Stimulated activated naive CD4-positive, alpha-beta T cell (primary cell): ENCODE measurements around the gene OBSL1.

ENCODE experiments used
- DNase-seq, 6 experiments: peaks; one replicate each; lab custom pipeline; 2025; lab: John Stamatoyannopoulos, UW

Gene OBSL1

GRCh38 chr2:219571311-219572236 is at the start of gene OBSL1:
OBSL1 (minus strand) TSS chr2:219571539; CDS start chr2:219571232, 307 bp downstream.
- no peak for DNase-seq

- DNase-seq: no peak
These were observed 49.2 kb upstream of the OBSL1 start for GRCh38 chr2:219620546-219620945.

- no peak for DNase-seq
These were observed 47.9 kb upstream of the OBSL1 start for GRCh38 chr2:219619235-219619634.

GRCh38 chr2:219618733-219619122 is 47.4 kb upstream of the OBSL1 start:
- DNase-seq: no peak

GRCh38 chr2:219616550-219616949 is 45.2 kb upstream of the OBSL1 start:
- no peak for DNase-seq

- DNase-seq: no peak
These were observed 44.6 kb upstream of the OBSL1 start for GRCh38 chr2:219615894-219616293.

GRCh38 chr2:219615036-219615435 is 43.7 kb upstream of the OBSL1 start:
- DNase-seq: no peak

GRCh38 chr2:219614076-219614860 is 42.9 kb upstream of the OBSL1 start:
- no peak for DNase-seq

GRCh38 chr2:219613461-219614070 is 42.2 kb upstream of the OBSL1 start:
- no peak for DNase-seq

GRCh38 chr2:219612577-219613286 is 41.4 kb upstream of the OBSL1 start:
- DNase-seq: peak in 2 of 6 experiments; percentile 6 to 7

- no peak for DNase-seq
These were observed 40.7 kb upstream of the OBSL1 start for GRCh38 chr2:219611866-219612576.

GRCh38 chr2:219611306-219611705 is 40.0 kb upstream of the OBSL1 start:
- DNase-seq: no peak

GRCh38 chr2:219609149-219609750 is 37.9 kb upstream of the OBSL1 start:
- DNase-seq: no peak

GRCh38 chr2:219608399-219608964 is 37.1 kb upstream of the OBSL1 start:
- no peak for DNase-seq

GRCh38 chr2:219607931-219608330 is 36.6 kb upstream of the OBSL1 start:
- no peak for DNase-seq

GRCh38 chr2:219605607-219605954 is 34.2 kb upstream of the OBSL1 start:
- DNase-seq: no peak

GRCh38 chr2:219603771-219604170 is 32.4 kb upstream of the OBSL1 start:
- DNase-seq: no peak

- DNase-seq: no peak
These were observed 27.2 kb upstream of the OBSL1 start for GRCh38 chr2:219598308-219599078.

GRCh38 chr2:219597552-219598307 is 26.4 kb upstream of the OBSL1 start, which contains the start of gene STK11IP:
STK11IP (plus strand) TSS chr2:219597857; CDS start chr2:219598120, 263 bp downstream.
- DNase-seq: peak; percentile 75 to 96 (median 87)
